HEK293 (cell line): ENCODE measurements around the gene PDE3B.

Source experiments
- CTCF ChIA-PET: fragments of 350-600 bp; formaldehyde crosslinking; extraction: SDS; loops from one replicate; lab custom pipeline; 2021; ENCODE audit warnings: antibody characterized with exemption; lab: Yijun Ruan, JAX
- POLR2A ChIA-PET: fragments of 300-600 bp; formaldehyde crosslinking; extraction: SDS; loops from one replicate; lab custom pipeline; 2020; ENCODE audit warnings: antibody characterized with exemption, inconsistent platforms; lab: Yijun Ruan, JAX
- H3K27ac ChIP-seq: fragments of 200-500 bp; sonication (Bioruptor generic); 2 replicates; pipeline ENCODE4 v1.5.1; 2014; ENCODE audit warnings: low read depth, low read length, control low read depth, inconsistent platforms; ENCODE audit errors: extremely low read depth
- H3K36me3 ChIP-seq, 2 experiments: fragments of 200-500 bp in 1 of 2; sonication (Bioruptor generic) in 1 of 2; 1 replicate in 1 of 2; 2 replicates in 1 of 2; pipeline ENCODE4 v1.5.1; 2014 to 2017; ENCODE audit warnings: inconsistent platforms in 2 of 2, low read length in 2 of 2; ENCODE audit not compliant: control insufficient read depth in 2 of 2, insufficient read depth in 1 of 2
- H3K4me1 ChIP-seq: fragments of 200-500 bp; sonication (Bioruptor generic); 2 replicates; pipeline ENCODE4 v1.5.1; 2014; ENCODE audit warnings: mild to moderate bottlenecking, low read length, inconsistent platforms; ENCODE audit not compliant: control insufficient read depth, insufficient read depth
- H3K4me3 ChIP-seq: 2 replicates; pipeline ENCODE4 v1.5.1; 2011; ENCODE audit warnings: low read depth, mild to moderate bottlenecking, control low read depth, low read length, moderate library complexity
- H3K9me3 ChIP-seq: fragments of 200-500 bp; sonication (Bioruptor generic); 2 replicates; pipeline ENCODE4 v1.5.1; 2014; ENCODE audit warnings: low read depth, low read length, inconsistent platforms; ENCODE audit not compliant: control insufficient read depth, insufficient read depth
- BCL11B ChIP-seq: fragments of 450-650 bp; formaldehyde crosslinking; IDR thresholded peaks from 2 replicates; pipeline ENCODE4 v1.5.1; 2016; ENCODE audit warnings: low read depth, missing biosample characterization, missing genetic modification characterization
- GLIS2 ChIP-seq: fragments of 450-650 bp; formaldehyde crosslinking; IDR thresholded peaks from 2 replicates; pipeline ENCODE4 v1.5.1; 2016; ENCODE audit warnings: missing biosample characterization, missing genetic modification characterization
- HOXC10 ChIP-seq: sonication (generic); formaldehyde crosslinking; IDR thresholded peaks from 2 replicates; pipeline ENCODE4 v1.8.1; 2023; ENCODE audit warnings: mild to moderate bottlenecking, missing genetic modification reagents
- KLF1 ChIP-seq: fragments of 450-650 bp; formaldehyde crosslinking; IDR thresholded peaks from 2 replicates; pipeline ENCODE4 v1.5.1; 2016; ENCODE audit warnings: missing biosample characterization, missing genetic modification characterization
- KLF7 ChIP-seq: fragments of 450-650 bp; formaldehyde crosslinking; IDR thresholded peaks from 2 replicates; pipeline ENCODE4 v1.5.1; 2016; ENCODE audit warnings: missing biosample characterization, missing genetic modification characterization, borderline replicate concordance
- KLF9 ChIP-seq: fragments of 450-650 bp; formaldehyde crosslinking; IDR thresholded peaks from 2 replicates; pipeline ENCODE4 v1.5.1; 2016; ENCODE audit warnings: missing biosample characterization, missing genetic modification characterization, low read depth
- OSR2 ChIP-seq: fragments of 450-650 bp; formaldehyde crosslinking; IDR thresholded peaks from 2 replicates; pipeline ENCODE4 v1.5.1; 2016; ENCODE audit warnings: missing biosample characterization, missing genetic modification characterization
- PRDM4 ChIP-seq: fragments of 450-650 bp; formaldehyde crosslinking; IDR thresholded peaks from 2 replicates; pipeline ENCODE4 v1.5.1; 2017; ENCODE audit warnings: missing biosample characterization, missing genetic modification characterization
- YY1 ChIP-seq: fragments of 450-650 bp; formaldehyde crosslinking; IDR thresholded peaks from 2 replicates; pipeline ENCODE4 v1.5.1; 2018; ENCODE audit warnings: missing biosample characterization, missing genetic modification characterization
- ZBTB26 ChIP-seq: fragments of 450-650 bp; formaldehyde crosslinking; optimal IDR thresholded peaks from 2 replicates; pipeline ENCODE3; 2016; ENCODE audit warnings: missing biosample characterization, mild to moderate bottlenecking, missing genetic modification characterization
- ZNF157 ChIP-seq: fragments of 450-650 bp; formaldehyde crosslinking; IDR thresholded peaks from 2 replicates; pipeline ENCODE4 v1.5.1; 2016; ENCODE audit warnings: missing biosample characterization, missing genetic modification characterization
- ZNF19 ChIP-seq: fragments of 450-650 bp; formaldehyde crosslinking; IDR thresholded peaks from 2 replicates; pipeline ENCODE4; 2016; ENCODE audit warnings: missing biosample characterization, missing genetic modification characterization, low read depth
- ZNF571 ChIP-seq: fragments of 450-650 bp; formaldehyde crosslinking; IDR thresholded peaks from 2 replicates; pipeline ENCODE4 v1.5.0; 2017; ENCODE audit warnings: missing biosample characterization, missing genetic modification characterization
- ZNF626 ChIP-seq: fragments of 450-650 bp; sonication (Bioruptor Pico); formaldehyde crosslinking; IDR thresholded peaks from 2 replicates; pipeline ENCODE4 v1.5.1; 2018; ENCODE audit warnings: missing biosample characterization, missing genetic modification characterization, inconsistent platforms
- ZNF776 ChIP-seq: fragments of 450-650 bp; formaldehyde crosslinking; IDR thresholded peaks from 2 replicates; pipeline ENCODE4 v1.5.0; 2017; ENCODE audit warnings: missing biosample characterization, missing genetic modification characterization, borderline replicate concordance
- ZSCAN30 ChIP-seq: fragments of 450-650 bp; IDR thresholded peaks from 2 replicates; pipeline ENCODE4 v1.5.1; 2018; ENCODE audit warnings: missing biosample characterization, mild to moderate bottlenecking, missing genetic modification characterization, moderate library complexity
- TF ChIP-seq, protein P1 (sequence below): fragments of 450-650 bp; formaldehyde crosslinking; IDR thresholded peaks from 2 replicates; pipeline ENCODE4 v1.5.1; 2016; ENCODE audit warnings: missing biosample characterization, missing genetic modification characterization
- TF ChIP-seq, protein P2 (sequence below): fragments of 450-650 bp; formaldehyde crosslinking; IDR thresholded peaks from 2 replicates; pipeline ENCODE4 v1.5.1; 2016; ENCODE audit warnings: missing biosample characterization, missing genetic modification characterization
- TF ChIP-seq, protein P3 (sequence below): fragments of 450-650 bp; formaldehyde crosslinking; IDR thresholded peaks from 2 replicates; pipeline ENCODE4 v1.5.1; 2016; ENCODE audit warnings: missing biosample characterization, missing genetic modification characterization
- TF ChIP-seq, protein P4 (sequence below): fragments of 450-650 bp; formaldehyde crosslinking; IDR thresholded peaks from 2 replicates; pipeline ENCODE4 v1.5.1; 2016; ENCODE audit warnings: missing biosample characterization, missing genetic modification characterization

The PDE3B gene

DNA sequence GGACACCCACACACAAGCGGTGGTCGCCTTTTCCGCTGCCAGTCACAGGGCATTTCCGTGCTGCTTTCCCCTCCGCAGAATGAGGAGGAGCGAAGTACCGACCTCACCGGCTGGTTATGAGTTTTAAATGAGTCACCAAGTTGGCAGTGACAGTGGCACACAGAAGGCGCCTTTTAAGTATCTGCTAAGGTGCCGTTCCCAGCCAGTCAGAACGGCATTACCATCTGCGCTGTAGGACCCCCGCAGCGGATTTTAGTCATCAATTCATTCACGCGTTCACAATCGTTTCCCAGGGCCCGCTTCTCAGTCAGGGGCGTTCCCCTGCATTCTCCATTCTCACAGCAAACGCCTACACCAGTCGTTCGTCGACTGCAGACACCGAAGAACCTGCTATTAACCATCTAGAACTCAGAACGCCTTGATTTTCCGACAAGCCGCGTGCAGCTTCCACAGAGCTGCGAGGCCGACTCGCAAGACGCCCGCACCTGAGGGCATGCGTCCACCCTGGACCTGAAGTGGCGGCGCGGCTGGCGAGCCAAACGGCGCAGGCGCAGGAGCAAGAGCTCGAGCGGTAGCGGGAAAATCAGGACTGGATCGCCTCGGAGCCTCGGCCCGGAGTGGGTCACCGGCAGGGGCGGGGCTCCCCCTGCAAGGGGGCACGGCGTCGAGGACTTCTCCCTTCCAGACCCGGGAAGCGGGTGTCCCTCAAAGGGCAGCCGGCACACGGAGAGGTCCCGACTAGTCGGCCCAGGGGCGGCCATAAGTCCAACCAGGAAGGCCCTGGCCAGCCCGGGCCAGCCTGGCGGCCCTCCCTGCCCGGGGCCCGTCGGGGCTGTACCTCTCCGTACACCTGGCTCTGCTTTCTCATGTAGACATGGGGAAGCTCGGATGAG is 247.8 kb downstream of the PDE3B start (continued):
- TF ChIP-seq ZBTB26 (peak; percentile 68), OSR2 (tag by site-specific recombination) (peak; percentile 55), KLF7 (tag by site-specific recombination) (peak; percentile 6; the same call in 1 of the 2 replicates), ZSCAN30 (no peak), GLIS2 (tag by site-specific recombination) (peak; percentile 2; the same call in 1 of the 2 replicates), PRDM4 (tag by site-specific recombination) (peak; percentile 13; the same call in 1 of the 2 replicates)
- TF ChIP-seq, protein P1, sequence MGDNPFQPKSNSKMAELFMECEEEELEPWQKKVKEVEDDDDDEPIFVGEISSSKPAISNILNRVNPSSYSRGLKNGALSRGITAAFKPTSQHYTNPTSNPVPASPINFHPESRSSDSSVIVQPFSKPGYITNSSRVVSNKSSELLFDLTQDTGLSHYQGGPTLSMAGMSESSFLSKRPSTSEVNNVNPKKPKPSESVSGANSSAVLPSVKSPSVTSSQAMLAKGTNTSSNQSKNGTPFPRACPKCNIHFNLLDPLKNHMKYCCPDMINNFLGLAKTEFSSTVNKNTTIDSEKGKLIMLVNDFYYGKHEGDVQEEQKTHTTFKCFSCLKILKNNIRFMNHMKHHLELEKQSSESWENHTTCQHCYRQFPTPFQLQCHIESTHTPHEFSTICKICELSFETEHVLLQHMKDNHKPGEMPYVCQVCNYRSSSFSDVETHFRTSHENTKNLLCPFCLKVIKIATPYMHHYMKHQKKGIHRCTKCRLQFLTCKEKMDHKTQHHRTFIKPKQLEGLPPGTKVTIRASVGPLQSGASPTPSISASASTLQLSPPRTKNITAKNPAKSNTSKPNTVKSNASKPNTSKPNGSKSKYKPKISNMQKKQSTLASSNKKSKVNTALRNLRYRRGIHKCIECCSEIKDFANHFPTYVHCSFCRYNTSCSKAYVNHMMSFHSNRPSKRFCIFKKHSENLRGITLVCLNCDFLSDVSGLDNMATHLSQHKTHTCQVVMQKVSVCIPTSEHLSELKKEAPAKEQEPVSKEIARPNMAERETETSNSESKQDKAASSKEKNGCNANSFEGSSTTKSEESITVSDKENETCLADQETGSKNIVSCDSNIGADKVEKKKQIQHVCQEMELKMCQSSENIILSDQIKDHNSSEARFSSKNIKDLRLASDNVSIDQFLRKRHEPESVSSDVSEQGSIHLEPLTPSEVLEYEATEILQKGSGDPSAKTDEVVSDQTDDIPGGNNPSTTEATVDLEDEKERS = no peak
- TF ChIP-seq, all 188 proteins: peak for 56

- Histone ChIP-seq H3K36me3 (no peaks in the 10 kb centered on the region), H3K9me3 (no peaks in the 10 kb centered on the region), H3K4me3 (peak within 1 kb of the TSS; percentile 62), H3K27ac (peak within 1 kb of the TSS; percentile 51; the same call in 1 of the 2 replicates), H3K4me1 (no peaks in the 10 kb centered on the region)
- ChIA-PET CTCF (interaction anchor here (0.6 to 3.1 kb wide), 7 partner anchors 10 to 194 kb away, joined by 3 to 16 read pairs (median 5); no protein-coding TSS in a partner anchor), POLR2A (interaction anchor here (0.6 to 1.7 kb wide), 19 partner anchors 8 to 470 kb away, joined by 3 to 14 read pairs (median 4); partner anchors contain the start of genes CALCB, PDE3B and PSMA1)
- TF ChIP-seq, protein P2, sequence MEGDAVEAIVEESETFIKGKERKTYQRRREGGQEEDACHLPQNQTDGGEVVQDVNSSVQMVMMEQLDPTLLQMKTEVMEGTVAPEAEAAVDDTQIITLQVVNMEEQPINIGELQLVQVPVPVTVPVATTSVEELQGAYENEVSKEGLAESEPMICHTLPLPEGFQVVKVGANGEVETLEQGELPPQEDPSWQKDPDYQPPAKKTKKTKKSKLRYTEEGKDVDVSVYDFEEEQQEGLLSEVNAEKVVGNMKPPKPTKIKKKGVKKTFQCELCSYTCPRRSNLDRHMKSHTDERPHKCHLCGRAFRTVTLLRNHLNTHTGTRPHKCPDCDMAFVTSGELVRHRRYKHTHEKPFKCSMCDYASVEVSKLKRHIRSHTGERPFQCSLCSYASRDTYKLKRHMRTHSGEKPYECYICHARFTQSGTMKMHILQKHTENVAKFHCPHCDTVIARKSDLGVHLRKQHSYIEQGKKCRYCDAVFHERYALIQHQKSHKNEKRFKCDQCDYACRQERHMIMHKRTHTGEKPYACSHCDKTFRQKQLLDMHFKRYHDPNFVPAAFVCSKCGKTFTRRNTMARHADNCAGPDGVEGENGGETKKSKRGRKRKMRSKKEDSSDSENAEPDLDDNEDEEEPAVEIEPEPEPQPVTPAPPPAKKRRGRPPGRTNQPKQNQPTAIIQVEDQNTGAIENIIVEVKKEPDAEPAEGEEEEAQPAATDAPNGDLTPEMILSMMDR (tag by site-specific recombination) = no peak; the same call in 1 of the 2 replicates
- no peak for TF ChIP-seq ZNF157
- TF ChIP-seq ZNF571 (tag by site-specific recombination) = no peak
- TF ChIP-seq, protein P3, sequence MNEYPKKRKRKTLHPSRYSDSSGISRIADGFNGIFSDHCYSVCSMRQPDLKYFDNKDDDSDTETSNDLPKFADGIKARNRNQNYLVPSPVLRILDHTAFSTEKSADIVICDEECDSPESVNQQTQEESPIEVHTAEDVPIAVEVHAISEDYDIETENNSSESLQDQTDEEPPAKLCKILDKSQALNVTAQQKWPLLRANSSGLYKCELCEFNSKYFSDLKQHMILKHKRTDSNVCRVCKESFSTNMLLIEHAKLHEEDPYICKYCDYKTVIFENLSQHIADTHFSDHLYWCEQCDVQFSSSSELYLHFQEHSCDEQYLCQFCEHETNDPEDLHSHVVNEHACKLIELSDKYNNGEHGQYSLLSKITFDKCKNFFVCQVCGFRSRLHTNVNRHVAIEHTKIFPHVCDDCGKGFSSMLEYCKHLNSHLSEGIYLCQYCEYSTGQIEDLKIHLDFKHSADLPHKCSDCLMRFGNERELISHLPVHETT (tag by site-specific recombination) = no peak
- TF ChIP-seq HOXC10 (CRISPR knock-in tag) = no peak
- TF ChIP-seq ZNF776 = no peak
- no peak for TF ChIP-seq KLF1 (tag by site-specific recombination)
- no peak for TF ChIP-seq ZNF19
- TF ChIP-seq, protein P4, sequence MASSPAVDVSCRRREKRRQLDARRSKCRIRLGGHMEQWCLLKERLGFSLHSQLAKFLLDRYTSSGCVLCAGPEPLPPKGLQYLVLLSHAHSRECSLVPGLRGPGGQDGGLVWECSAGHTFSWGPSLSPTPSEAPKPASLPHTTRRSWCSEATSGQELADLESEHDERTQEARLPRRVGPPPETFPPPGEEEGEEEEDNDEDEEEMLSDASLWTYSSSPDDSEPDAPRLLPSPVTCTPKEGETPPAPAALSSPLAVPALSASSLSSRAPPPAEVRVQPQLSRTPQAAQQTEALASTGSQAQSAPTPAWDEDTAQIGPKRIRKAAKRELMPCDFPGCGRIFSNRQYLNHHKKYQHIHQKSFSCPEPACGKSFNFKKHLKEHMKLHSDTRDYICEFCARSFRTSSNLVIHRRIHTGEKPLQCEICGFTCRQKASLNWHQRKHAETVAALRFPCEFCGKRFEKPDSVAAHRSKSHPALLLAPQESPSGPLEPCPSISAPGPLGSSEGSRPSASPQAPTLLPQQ (tag by site-specific recombination) = peak; percentile 40; the same call in 1 of the 2 replicates
- no peak for TF ChIP-seq ZNF626 (tag by site-specific recombination)
- TF ChIP-seq KLF9 (tag by site-specific recombination) = no peak
- TF ChIP-seq ZBTB26 = peak; percentile 68
- no peak for TF ChIP-seq BCL11B (tag by site-specific recombination)
- no peak for TF ChIP-seq YY1 (tag by site-specific recombination)
Observed at GRCh38 chr11:14892036-14892556, 248.5 kb downstream of the PDE3B start, which contains the start of gene CYP2R1. TSS of gene CYP2R1 (minus strand) at chr11:14892231. CDS start at chr11:14892205, 26 bp downstream.
